Esophagus squamous epithelium (tissue), 5 donors: Measurements from ENCODE around the gene NLGN2. TPM values are rescaled to one million over a fixed set of nuclear protein-coding genes. Genes with fewer than 3 reads are reported as not detected.

Experiments
- DNase-seq: peaks from one replicate; lab custom pipeline; 2025; lab: John Stamatoyannopoulos, UW
- H3K27ac ChIP-seq, 4 donors: fragments of 200-600 bp; sonication (generic); one replicate each; pipeline ENCODE4 v1.5.1; 2016 to 2019; ENCODE audit warnings: mild to moderate bottlenecking in 1 of 4
- H3K27me3 ChIP-seq, 4 donors: fragments of 200-600 bp; sonication (generic); 1 replicate in 3 of 4; 2 replicates in 1 of 4; pipeline versions ENCODE4 v1.5.1 to v1.6.0; 2017 to 2021; ENCODE audit warnings: antibody characterized with exemption in 1 of 4
- H3K36me3 ChIP-seq, 3 donors: fragments of 200-600 bp; sonication (generic); one replicate each; pipeline ENCODE4 v1.5.1; 2016 to 2019
- H3K4me1 ChIP-seq, 3 donors: fragments of 200-600 bp; sonication (generic); one replicate each; pipeline ENCODE4 v1.5.1; 2017 to 2019
- H3K4me3 ChIP-seq, 4 donors: fragments of 200-600 bp; sonication (generic); 1 replicate in 3 of 4; 2 replicates in 1 of 4; pipeline ENCODE4 v1.5.1; 2016 to 2019; ENCODE audit warnings: mild to moderate bottlenecking in 2 of 4, moderate library complexity in 1 of 4
- H3K9me3 ChIP-seq, 3 donors: fragments of 200-600 bp; sonication (generic); one replicate each; pipeline ENCODE4 v1.5.1; 2016 to 2019
- CTCF ChIP-seq, 6 experiments: fragments of 450-650 bp in 4 of 6; fragments of 200-600 bp in 2 of 6; sonication (generic) in 2 of 6; IDR thresholded peaks; one replicate each; pipeline ENCODE4 v1.5.1; 2016 to 2019; ENCODE audit warnings: antibody characterized with exemption in 6 of 6, mild to moderate bottlenecking in 4 of 6, moderate library complexity in 4 of 6
- POLR2A ChIP-seq, 4 donors: fragments of 450-650 bp; IDR thresholded peaks; one replicate each; pipeline ENCODE4 v1.6.1; 2017; ENCODE audit warnings: antibody characterized with exemption in 4 of 4, mild to moderate bottlenecking in 4 of 4, moderate library complexity in 3 of 4
- WGBS, 2 donors: methylation state at CpG; one replicate each; pipeline ENCODE4 v1.1.5; 2018; 5-methylcytosine and 5-hydroxymethylcytosine counted together
- intact Hi-C: fragments of 100-400 bp; cut with DNase I; formaldehyde crosslinking; loops from one replicate; pipeline ENCODE4 v1.15.0; 2022
- total RNA-seq, 4 donors: library from RNA; depleted of rRNA; stranded (reverse); fragments of >200 nt; gene quantifications; one replicate each; pipeline ENCODE4 v1.1.0, GENCODE V29; 2016
- donor health status: DM: yes; HTN: yes; CAD: no.

NLGN2 gene
- total RNA-seq, 4 donors from 2014 or later: 1.4 to 5.3 (median 2.0) TPM

DNA sequence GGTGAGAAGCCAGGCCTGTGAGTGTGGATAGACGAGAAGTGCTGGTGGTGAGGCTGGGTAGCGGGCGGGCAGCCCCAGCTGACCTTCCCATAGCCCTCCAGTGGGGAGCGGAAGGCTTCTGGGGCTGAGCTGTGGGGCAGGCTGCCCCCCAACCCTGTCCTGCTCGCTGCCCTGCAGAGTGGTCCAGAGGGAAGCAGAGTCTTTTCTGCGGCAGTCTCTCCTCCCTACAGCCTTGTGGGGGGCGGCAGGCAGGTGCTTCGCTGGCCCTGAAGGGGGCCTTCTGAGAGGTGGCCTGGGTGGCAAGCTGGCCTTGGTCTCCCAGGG is 3.7 kb downstream of the NLGN2 start:
- Histone ChIP-seq H3K27me3 (no peaks in the 10 kb centered on the region), H3K4me1 (peaks cover 0 to 2% (median 0%) of the 10 kb centered on the region in 3 donors), H3K27ac (no peak overlapping the region), H3K9me3 (no peaks in the 10 kb centered on the region), H3K36me3 (peaks cover 0 to 32% (median 0%) of the 10 kb centered on the region in 3 donors), H3K4me3 (no peak overlapping the region)
- WGBS, 2 donors: 96 to 99% methylated on average over 4 to 7 of the region's 8 CpGs
- DNase-seq: no peak
- TF ChIP-seq CTCF (IDR thresholded peaks at IDR 0.05): no peak
- no peak for TF ChIP-seq POLR2A (IDR thresholded peaks at IDR 0.05)
- intact Hi-C loops: no loop called here

DNA sequence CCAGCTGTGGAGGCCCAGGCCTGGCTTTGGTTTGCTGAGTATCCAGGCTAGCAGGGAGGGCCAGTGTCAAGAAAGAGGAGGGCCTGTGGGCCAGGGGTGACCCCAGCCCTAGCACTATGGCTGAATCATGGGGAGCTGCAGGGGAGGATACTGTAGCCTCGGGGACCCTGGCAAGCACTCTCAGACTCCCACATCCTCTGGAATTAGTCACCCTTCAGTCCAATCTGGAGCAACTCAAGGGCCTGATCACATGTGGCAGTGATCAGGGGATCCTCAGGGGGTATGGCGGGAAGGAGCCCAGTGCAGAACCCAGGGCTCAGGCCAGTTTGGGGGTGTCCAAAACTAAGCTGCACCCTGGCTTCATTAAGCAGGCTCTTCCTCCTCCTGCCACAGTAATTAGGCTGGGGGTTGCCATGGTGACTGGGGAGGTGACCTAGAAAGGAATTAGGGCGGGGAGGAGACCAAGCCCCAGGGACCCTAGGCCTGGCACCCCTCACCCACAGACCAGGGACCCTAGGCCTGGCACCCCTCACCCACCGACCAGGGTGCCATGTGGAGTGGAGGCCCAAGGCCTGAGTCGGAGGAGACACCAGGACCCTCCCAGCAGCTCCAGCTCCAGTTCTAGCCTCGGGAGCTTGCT is 5.8 kb downstream of the NLGN2 start:
- no peaks in the 10 kb centered on the region for H3K9me3 ChIP-seq
- H3K36me3 ChIP-seq: peaks cover 0 to 42% (median 0%) of the 10 kb centered on the region in 3 donors
- H3K4me3 ChIP-seq: no peak overlapping the region
- no peak for DNase-seq
- no peaks in the 10 kb centered on the region for H3K27me3 ChIP-seq
- H3K4me1 ChIP-seq: no peaks in the 10 kb centered on the region
- WGBS, 2 donors: 67% methylated on average over 2 of the region's 6 CpGs; no CpG with 5 or more reads in 1 of the 2 donors
- TF ChIP-seq POLR2A (IDR thresholded peaks at IDR 0.05) (no peak), CTCF (IDR thresholded peaks at IDR 0.05) (no peak)
- intact Hi-C loops: no loop called here
- H3K27ac ChIP-seq: no peak overlapping the region

GRCh38 chr17:7414837-7415236 is 7.2 kb downstream of the NLGN2 start:
- 93% methylated on average over 6 of the region's 14 CpGs; no CpG with 5 or more reads in 1 of the 2 donors for WGBS, 2 donors
- DNase-seq: no peak
- Histone ChIP-seq H3K27ac (no peak overlapping the region), H3K9me3 (no peaks in the 10 kb centered on the region), H3K4me1 (no peaks in the 10 kb centered on the region), H3K27me3 (no peaks in the 10 kb centered on the region), H3K36me3 (peaks cover 0 to 28% (median 0%) of the 10 kb centered on the region in 3 donors), H3K4me3 (no peak overlapping the region)
- TF ChIP-seq CTCF (IDR thresholded peaks at IDR 0.05) (no peak), POLR2A (IDR thresholded peaks at IDR 0.05) (no peak)
- intact Hi-C loops: no loop called here

DNA sequence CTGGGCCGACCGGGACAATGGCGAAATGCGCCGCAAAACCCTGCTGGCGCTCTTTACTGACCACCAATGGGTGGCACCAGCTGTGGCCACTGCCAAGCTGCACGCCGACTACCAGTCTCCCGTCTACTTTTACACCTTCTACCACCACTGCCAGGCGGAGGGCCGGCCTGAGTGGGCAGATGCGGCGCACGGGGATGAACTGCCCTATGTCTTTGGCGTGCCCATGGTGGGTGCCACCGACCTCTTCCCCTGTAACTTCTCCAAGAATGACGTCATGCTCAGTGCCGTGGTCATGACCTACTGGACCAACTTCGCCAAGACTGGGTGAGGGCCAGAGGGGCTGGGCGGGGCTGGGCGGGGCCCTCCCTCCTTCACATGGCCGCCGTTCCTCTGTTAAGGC is 8.1 kb downstream of the NLGN2 start:
- intact Hi-C loops: no loop called here
- no peak for DNase-seq

More for the DNA sequence above, 8.1 kb downstream of the NLGN2 start:
- 74 to 88% methylated on average over 5 to 6 of the region's 23 CpGs for WGBS, 2 donors
- no peak for TF ChIP-seq POLR2A (IDR thresholded peaks at IDR 0.05)
- TF ChIP-seq CTCF (IDR thresholded peaks at IDR 0.05): no peak
- peaks cover 0 to 22% (median 0%) of the 10 kb centered on the region in 3 donors for H3K36me3 ChIP-seq
- H3K27me3 ChIP-seq: no peaks in the 10 kb centered on the region
- H3K4me1 ChIP-seq: no peaks in the 10 kb centered on the region
- no peak overlapping the region for H3K27ac ChIP-seq
- H3K9me3 ChIP-seq: no peaks in the 10 kb centered on the region
- H3K4me3 ChIP-seq: no peak overlapping the region
